Kidney epithelial cell (primary cell): ENCODE data around the gene PERM1. TPM values are rescaled to one million over a fixed set of nuclear protein-coding genes. Genes with fewer than 3 reads are reported as not detected.

Experiments used
- DNase-seq: peaks from one replicate; pipeline ENCODE4 v3.0.0-alpha.2; 2010; ENCODE audit warnings: low read depth
- H3K27me3 ChIP-seq: 2 replicates; pipeline ENCODE4 v1.6.0; 2011; ENCODE audit warnings: low read length; ENCODE audit not compliant: control insufficient read depth, insufficient read depth
- H3K36me3 ChIP-seq: 2 replicates; pipeline ENCODE4 v1.5.1; 2011; ENCODE audit warnings: low read length; ENCODE audit not compliant: control insufficient read depth, insufficient read depth
- H3K4me3 ChIP-seq: 2 replicates; pipeline ENCODE4 v1.5.1; 2011; ENCODE audit warnings: low read depth, mild to moderate bottlenecking, control low read depth, low read length
- CTCF ChIP-seq: IDR thresholded peaks from 2 replicates; pipeline ENCODE4 v1.5.1; 2011; ENCODE audit warnings: mild to moderate bottlenecking, moderate library complexity, low read length, control low read depth, inconsistent platforms; ENCODE audit not compliant: insufficient read depth, poor library complexity, severe bottlenecking
- total RNA-seq: library from RNA; depleted of rRNA; stranded (reverse); fragments of >200 nt; gene quantifications from 2 replicates; pipeline ENCODE4 v1.2.3, GENCODE V29; 2015

Gene PERM1
- total RNA-seq, 1 donor from 2014 or later, result not detected

GRCh38 chr1:1024771-1025699, 43.1 kb upstream of the PERM1 start:
- no peak for TF ChIP-seq CTCF
- Histone ChIP-seq H3K27me3 (no peaks in the 10 kb centered on the region), H3K4me3 (peak overlapping the region; percentile 22), H3K36me3 (peaks cover 3% of the 10 kb centered on the region)
- no peak for DNase-seq

- H3K4me3 ChIP-seq, result no peak overlapping the region
- no peaks in the 10 kb centered on the region for H3K27me3 ChIP-seq
- peaks cover 3% of the 10 kb centered on the region for H3K36me3 ChIP-seq
- DNase-seq, result no peak
- no peak for TF ChIP-seq CTCF
Measured at GRCh38 chr1:1024149-1024770, 42.4 kb upstream of the PERM1 start.

GRCh38 chr1:1023700-1024099, 41.8 kb upstream of the PERM1 start:
- H3K36me3 ChIP-seq, result peaks cover 3% of the 10 kb centered on the region
- H3K4me3 ChIP-seq, result no peak overlapping the region
- no peak for DNase-seq

GRCh38 chr1:1022302-1023009, 40.6 kb upstream of the PERM1 start:
- Histone ChIP-seq H3K27me3 (no peaks in the 10 kb centered on the region), H3K4me3 (peak overlapping the region; percentile 16), H3K36me3 (peaks cover 3% of the 10 kb centered on the region)
- no peak for TF ChIP-seq CTCF
- DNase-seq, result no peak

More at GRCh38 chr1:1023700-1024099, 41.8 kb upstream of the PERM1 start:
- no peaks in the 10 kb centered on the region for H3K27me3 ChIP-seq
- TF ChIP-seq CTCF, result no peak

GRCh38 chr1:1021920-1022259, 40.0 kb upstream of the PERM1 start:
- H3K27me3 ChIP-seq, result no peaks in the 10 kb centered on the region
- peaks cover 3% of the 10 kb centered on the region for H3K36me3 ChIP-seq
- TF ChIP-seq CTCF, result no peak
- DNase-seq, result no peak
- peak overlapping the region; percentile 84 for H3K4me3 ChIP-seq
